Measurements from ENCODE around the gene CTNND2.

Gene CTNND2

DNA sequence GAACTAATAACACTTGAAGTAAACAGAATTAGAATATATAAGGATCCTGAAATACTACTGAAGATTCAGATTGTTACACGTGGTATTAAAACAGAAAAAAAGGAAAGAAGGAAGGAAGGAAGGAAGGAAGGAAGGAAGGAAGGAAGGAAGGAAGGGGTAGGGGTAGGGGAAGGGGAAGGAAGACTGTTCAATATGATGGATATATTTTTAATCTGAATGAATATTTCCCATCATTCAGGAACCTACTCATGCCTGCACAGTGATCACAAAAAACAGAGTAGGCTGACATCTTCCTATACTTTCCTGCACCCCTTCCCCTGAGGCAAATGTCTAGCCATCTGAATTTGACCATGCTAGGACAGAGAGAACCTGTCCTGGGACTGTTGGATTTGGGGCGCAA, 133.9 kb downstream of the CTNND2 start:
- DNase-seq, result no peak

- DNase-seq, result no peak
These were observed 143.2 kb downstream of the CTNND2 start for GRCh38 chr5:11760934-11761603.

GRCh38 chr5:11758321-11758720, 145.9 kb downstream of the CTNND2 start:
- no peak for DNase-seq

DNA sequence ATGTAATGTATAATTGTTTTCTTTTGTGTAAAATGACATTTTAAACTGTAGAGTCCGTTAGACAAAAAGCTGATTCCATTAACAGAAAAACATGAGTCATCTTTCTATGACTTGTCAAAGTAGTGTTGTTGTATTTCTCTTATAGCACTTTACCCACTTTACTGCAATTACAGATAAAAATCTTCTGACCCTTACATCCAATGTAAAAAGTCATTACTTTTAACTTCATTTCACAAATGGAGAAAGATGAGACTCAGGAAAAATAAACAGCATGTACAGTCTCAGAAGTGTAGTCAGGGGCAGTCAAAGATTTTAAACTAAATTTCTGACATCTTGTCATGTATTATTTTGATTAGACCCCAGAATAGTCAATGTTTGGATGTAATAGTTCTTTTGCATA, 146.6 kb downstream of the CTNND2 start:
- DNase-seq, result no peak

DNA sequence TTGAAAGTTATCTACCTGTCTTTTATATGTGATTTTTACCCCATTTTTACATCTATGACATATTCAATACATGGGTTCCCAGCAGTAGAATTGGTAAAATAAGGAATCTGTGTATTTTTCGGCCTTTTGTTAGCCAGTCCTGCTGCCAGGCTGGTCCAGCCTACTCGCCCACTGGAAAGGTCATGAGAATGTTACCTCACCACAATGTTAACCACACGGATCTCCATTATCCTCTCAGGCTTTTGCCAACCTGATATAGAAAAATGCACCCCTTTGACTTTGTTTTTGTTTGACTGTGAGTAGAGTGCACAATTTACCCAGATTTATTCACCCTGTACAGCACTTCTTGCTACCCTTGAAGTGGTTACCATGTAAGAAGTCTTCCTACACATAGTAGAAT, 167.2 kb downstream of the CTNND2 start:
- no peak for DNase-seq

DNA sequence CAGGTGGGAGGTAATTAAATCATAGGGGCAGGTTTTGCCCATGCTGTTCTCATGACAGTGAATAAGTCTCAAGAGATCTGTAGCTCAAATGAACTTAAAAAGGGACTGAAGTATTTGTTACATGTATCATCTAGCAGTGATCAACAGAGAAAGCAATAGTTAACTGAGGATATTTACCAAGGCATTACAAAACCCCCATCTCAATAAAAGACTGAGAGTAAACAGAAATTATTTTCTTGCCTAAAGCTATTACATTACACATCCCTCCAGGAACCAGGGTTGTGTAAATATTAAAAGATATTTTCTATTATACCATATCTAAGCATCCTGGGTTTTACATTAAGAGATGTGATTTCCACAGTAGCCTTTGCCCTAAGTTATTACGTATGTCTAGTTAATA, 169.9 kb downstream of the CTNND2 start:
- DNase-seq, result no peak

- DNase-seq, result peak; percentile 49
These were observed 170.4 kb downstream of the CTNND2 start for GRCh38 chr5:11733840-11734192.

DNA sequence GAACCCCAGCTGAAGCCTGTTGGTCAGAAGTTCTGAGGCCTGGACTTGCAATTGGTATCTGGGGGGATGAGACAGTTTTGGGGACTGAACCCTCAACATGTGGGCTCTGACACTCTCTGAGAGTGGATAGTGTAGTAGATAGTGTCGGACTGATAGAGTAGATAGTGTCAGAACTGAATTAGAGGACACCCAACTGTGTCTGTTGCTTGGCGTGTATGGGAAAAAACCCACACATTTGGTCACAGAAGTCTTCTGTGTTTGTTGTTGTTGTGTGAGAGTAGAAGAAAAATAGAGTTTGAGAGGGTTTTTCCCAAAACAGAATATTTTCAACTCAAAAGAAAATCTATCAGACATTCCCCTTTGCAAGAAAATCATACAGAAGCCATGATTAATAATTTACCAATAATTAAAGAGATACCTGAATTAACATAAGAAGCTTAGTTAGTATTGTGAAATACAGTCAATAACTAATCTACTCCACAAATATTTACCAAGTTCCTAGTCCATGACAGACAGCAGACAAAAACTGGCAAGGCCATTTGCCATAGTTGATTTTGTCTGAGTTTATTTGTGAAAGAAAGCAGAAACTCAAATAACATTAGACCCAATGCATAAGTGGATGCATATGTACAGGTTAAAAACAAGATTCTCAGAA, 170.9 kb downstream of the CTNND2 start:
- peak; percentile 51 for DNase-seq

GRCh38 chr5:11724940-11725339, 179.3 kb downstream of the CTNND2 start:
- peak; percentile 92 for DNase-seq

GRCh38 chr5:11719888-11720481, 184.3 kb downstream of the CTNND2 start:
- DNase-seq, result peak; percentile 87

- no peak for DNase-seq
These were observed 188.6 kb downstream of the CTNND2 start for GRCh38 chr5:11715461-11716196.

DNA sequence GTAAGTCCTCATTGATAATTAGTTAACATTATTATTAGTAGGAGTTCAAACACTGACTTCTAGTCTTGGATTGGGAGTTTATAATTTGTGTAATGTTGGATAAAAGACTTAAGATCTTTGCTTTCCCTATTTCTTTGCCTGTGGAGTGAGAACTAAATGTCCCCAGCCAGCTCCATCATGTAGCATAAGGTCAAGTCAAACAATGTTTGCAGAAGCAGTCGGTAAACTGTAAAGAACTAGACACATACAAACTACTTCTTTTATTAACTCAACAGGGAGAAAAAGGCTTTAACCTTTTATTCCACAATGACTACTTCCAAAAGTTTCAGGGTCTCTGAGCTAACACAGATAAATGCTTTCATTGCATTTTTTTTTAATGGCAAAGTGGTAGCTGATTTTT, 192.3 kb downstream of the CTNND2 start:
- no peak for DNase-seq

DNA sequence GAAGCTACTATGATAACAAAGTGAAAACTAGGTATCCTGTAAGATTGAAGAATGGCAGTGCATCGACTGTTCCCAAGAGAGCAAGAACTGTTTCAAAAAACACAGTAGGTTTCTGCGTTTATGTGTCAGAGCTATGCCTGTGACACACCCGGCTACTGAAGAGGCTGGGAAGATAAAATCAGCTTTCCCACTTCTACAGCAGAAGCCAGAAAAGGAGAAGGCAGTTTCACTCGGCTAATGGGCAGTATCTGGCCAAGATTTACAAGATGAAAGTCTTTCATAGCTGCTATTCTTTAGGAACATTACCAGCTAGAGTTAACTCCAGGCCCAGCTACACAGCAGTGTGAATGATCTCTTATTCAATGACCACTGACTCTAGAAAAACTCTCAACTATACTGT, 195.2 kb downstream of the CTNND2 start:
- DNase-seq, result no peak

DNA sequence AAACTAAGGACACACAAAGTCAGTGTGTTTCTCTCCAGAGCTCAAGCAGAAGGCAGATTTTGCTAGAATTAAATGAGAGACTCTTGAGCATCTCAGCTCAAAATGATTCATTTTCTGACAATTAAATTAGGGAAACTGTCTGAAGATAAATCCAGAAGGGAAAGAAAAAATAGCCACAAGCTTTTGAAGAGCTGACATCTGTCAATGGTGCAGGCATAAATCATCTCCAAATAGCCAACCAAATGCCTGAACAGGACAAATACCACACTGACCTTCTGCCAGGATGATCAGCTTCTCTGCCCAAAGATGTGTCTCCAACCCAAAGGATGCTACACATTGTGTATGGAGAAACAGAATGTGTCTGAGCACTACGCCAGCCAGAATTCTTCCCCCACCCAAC, 199.3 kb downstream of the CTNND2 start:
- no peak for DNase-seq

- no peak for DNase-seq
These were observed 203.9 kb downstream of the CTNND2 start for GRCh38 chr5:11700391-11700790.

DNA sequence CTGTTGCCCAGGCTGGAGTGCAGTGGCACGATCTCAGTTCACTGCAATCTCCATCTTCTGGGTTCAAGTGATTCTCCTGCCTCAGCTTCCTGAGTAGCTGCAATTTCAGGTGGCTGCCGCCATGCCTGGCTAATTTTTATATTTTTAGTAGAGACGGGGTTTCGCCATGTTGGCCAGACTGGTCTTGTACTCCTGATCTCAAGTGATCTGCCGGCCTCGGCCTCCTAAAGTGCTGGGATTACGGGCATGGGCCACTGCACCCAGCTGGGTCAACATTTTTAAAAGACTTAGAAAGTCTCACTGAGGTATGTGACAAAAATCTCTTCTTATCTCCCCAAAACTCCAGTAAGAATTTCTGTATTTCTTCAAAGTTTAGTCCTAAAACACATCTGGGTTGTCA, 211.6 kb downstream of the CTNND2 start:
- no peak for DNase-seq

DNA sequence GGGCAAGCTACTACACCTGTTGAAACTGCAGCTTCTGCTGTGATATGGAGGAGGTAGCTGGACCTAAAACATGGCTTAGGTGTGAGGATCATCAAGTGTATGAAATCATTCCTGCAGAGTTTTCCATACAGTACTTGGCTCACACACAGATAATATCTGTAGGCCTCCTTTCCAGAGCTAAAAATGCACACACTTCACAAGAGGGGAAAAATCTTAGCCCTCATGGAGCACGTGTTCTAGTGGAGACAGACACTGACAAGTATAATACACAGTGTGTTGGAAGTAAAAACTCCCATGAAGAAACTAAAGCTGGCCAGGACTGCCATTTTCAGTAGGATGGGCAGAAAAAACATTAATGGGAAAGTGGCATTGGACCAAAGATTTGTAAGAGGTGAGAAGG, 216.7 kb downstream of the CTNND2 start:
- DNase-seq, result no peak

GRCh38 chr5:11684607-11685006, 219.6 kb downstream of the CTNND2 start:
- DNase-seq, result no peak

GRCh38 chr5:11683666-11684065, 220.6 kb downstream of the CTNND2 start:
- DNase-seq, result no peak

DNA sequence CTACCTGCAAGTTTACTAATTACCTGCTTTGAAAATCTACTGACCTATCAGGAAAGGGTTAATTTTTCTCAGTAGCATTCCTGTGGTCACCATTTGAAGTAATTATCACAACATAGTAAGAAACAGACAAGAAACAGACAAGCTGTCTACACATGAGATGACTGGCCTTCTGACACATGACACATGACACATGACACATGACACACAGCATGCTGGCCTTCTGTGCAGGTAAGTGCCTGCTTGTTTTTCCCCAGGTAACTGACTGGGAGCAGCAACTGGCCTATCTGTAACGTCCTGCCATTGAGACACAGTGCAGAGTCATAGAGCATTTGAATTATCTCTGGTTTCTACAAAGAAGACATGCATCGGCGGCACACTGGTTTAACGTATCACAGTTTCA, 222.4 kb downstream of the CTNND2 start:
- no peak for DNase-seq

- no peak for DNase-seq
These were observed 224.6 kb downstream of the CTNND2 start for GRCh38 chr5:11679676-11680075.

- no peak for DNase-seq
These were observed 229.1 kb downstream of the CTNND2 start for GRCh38 chr5:11675184-11675583.

GRCh38 chr5:11672385-11673085, 231.7 kb downstream of the CTNND2 start:
- no peak for DNase-seq

All from DMS53 (cell line).